ELF-1 (cell line): Measurements from ENCODE around the gene ZNRF3.
A peak's percentile ranks its signal among the peaks of the same experiment; 100 is the strongest.

ENCODE experiments used
- DNase-seq: peaks from one replicate; pipeline ENCODE4 v3.0.0-alpha.2; 2016; ENCODE audit warnings: low read depth, low spot score

Gene ZNRF3

GRCh38 chr22:28952857-28953256 is 69.5 kb downstream of the ZNRF3 start:
- DNase-seq: no peak

GRCh38 chr22:28953403-28953802 is 70.0 kb downstream of the ZNRF3 start:
- no peak for DNase-seq

GRCh38 chr22:28953976-28954880 is 70.9 kb downstream of the ZNRF3 start:
- no peak for DNase-seq

- no peak for DNase-seq
Observed at GRCh38 chr22:28955817-28956216, 72.4 kb downstream of the ZNRF3 start.

- no peak for DNase-seq
Observed at GRCh38 chr22:28956506-28956905, 73.1 kb downstream of the ZNRF3 start.

GRCh38 chr22:28958611-28959010 is 75.2 kb downstream of the ZNRF3 start:
- no peak for DNase-seq

GRCh38 chr22:28962042-28962554 is 78.7 kb downstream of the ZNRF3 start:
- no peak for DNase-seq

GRCh38 chr22:28963362-28963761 is 80.0 kb downstream of the ZNRF3 start:
- DNase-seq: no peak

- DNase-seq: no peak
Observed at GRCh38 chr22:28967163-28967665, 83.8 kb downstream of the ZNRF3 start.

- DNase-seq: no peak
Observed at GRCh38 chr22:28967969-28968368, 84.6 kb downstream of the ZNRF3 start.

GRCh38 chr22:28969401-28970168 is 86.2 kb downstream of the ZNRF3 start:
- DNase-seq: peak; percentile 25

GRCh38 chr22:28973352-28973751 is 90.0 kb downstream of the ZNRF3 start:
- DNase-seq: no peak

- DNase-seq: peak; percentile 26
Observed at GRCh38 chr22:28977060-28977459, 93.7 kb downstream of the ZNRF3 start.

GRCh38 chr22:28977481-28977971 is 94.2 kb downstream of the ZNRF3 start:
- DNase-seq: no peak

- no peak for DNase-seq
Observed at GRCh38 chr22:28978158-28978557, 94.8 kb downstream of the ZNRF3 start.

- DNase-seq: no peak
Observed at GRCh38 chr22:28978863-28979796, 95.8 kb downstream of the ZNRF3 start.

GRCh38 chr22:28980326-28980725 is 97.0 kb downstream of the ZNRF3 start:
- no peak for DNase-seq

GRCh38 chr22:28981818-28982499 is 98.6 kb downstream of the ZNRF3 start:
- no peak for DNase-seq

GRCh38 chr22:28983190-28983589 is 99.8 kb downstream of the ZNRF3 start:
- peak; percentile 55 for DNase-seq

- no peak for DNase-seq
Observed at GRCh38 chr22:28983788-28984441, 100.5 kb downstream of the ZNRF3 start.
